ENCODE measurements around the gene HOXB5.

Gene HOXB5

GRCh38 chr17:48571826-48572417 is 21.7 kb downstream of the HOXB5 start:
- DNase-seq = peak; percentile 41

GRCh38 chr17:48571024-48571818 is 22.4 kb downstream of the HOXB5 start:
- peak; percentile 62 for DNase-seq

- DNase-seq = peak; percentile 62
These were observed 23.1 kb downstream of the HOXB5 start for GRCh38 chr17:48570325-48571023.

GRCh38 chr17:48569674-48570324 is 23.8 kb downstream of the HOXB5 start:
- DNase-seq = no peak

- DNase-seq = no peak
These were observed 24.4 kb downstream of the HOXB5 start for GRCh38 chr17:48569240-48569582.

- peak; percentile 77 for DNase-seq
These were observed 24.9 kb downstream of the HOXB5 start for GRCh38 chr17:48568499-48569239.

GRCh38 chr17:48567646-48568354 is 25.8 kb downstream of the HOXB5 start:
- DNase-seq = no peak

- no peak for DNase-seq
These were observed 26.4 kb downstream of the HOXB5 start for GRCh38 chr17:48567209-48567608.

GRCh38 chr17:48566717-48567116 is 26.9 kb downstream of the HOXB5 start:
- DNase-seq = no peak

GRCh38 chr17:48565925-48566710 is 27.5 kb downstream of the HOXB5 start:
- DNase-seq = no peak

- no peak for DNase-seq
These were observed 28.5 kb downstream of the HOXB5 start for GRCh38 chr17:48565022-48565554.

GRCh38 chr17:48564188-48565021 is 29.2 kb downstream of the HOXB5 start:
- peak; percentile 33 for DNase-seq

GRCh38 chr17:48563867-48564187 is 29.8 kb downstream of the HOXB5 start:
- DNase-seq = no peak

GRCh38 chr17:48563385-48563838 is 30.2 kb downstream of the HOXB5 start:
- peak; percentile 56 for DNase-seq

- no peak for DNase-seq
These were observed 30.6 kb downstream of the HOXB5 start for GRCh38 chr17:48562934-48563333.

GRCh38 chr17:48561884-48562810 is 31.4 kb downstream of the HOXB5 start:
- peak; percentile 92 for DNase-seq

GRCh38 chr17:48559840-48560817 is 33.5 kb downstream of the HOXB5 start:
- DNase-seq = peak; percentile 64

All from fibroblast of skin of abdomen (primary cell).